HG03460 (cell line): Measurements from ENCODE around the gene MSANTD4.
"Not testable (repeated sequence)": the region's sequence is repeated elsewhere in the genome, so short reads cannot be mapped to it uniquely, and the experiment has no call there.

Experiments used
- ATAC-seq: cut with Tn5 transposase; IDR thresholded peaks from one replicate; pipeline ENCODE4 v1.9.1; 2021; ENCODE audit not compliant: unreplicated experiment

The MSANTD4 gene

GRCh38 chr11:106014620-106015019 lies 7.4 kb downstream of the MSANTD4 start:
- no peak for ATAC-seq

GRCh38 chr11:106014035-106014434 lies 8.0 kb downstream of the MSANTD4 start:
- no peak for ATAC-seq

GRCh38 chr11:106012744-106013143 lies 9.3 kb downstream of the MSANTD4 start:
- no peak for ATAC-seq

GRCh38 chr11:106011481-106011880 lies 10.6 kb downstream of the MSANTD4 start:
- ATAC-seq = no peak

- not testable (repeated sequence) for ATAC-seq
Measured at GRCh38 chr11:106003094-106003493, 18.9 kb downstream of the MSANTD4 start.

GRCh38 chr11:106001304-106002012 lies 20.6 kb downstream of the MSANTD4 start:
- ATAC-seq = no peak

GRCh38 chr11:105991888-105992287 lies 30.2 kb downstream of the MSANTD4 start:
- ATAC-seq = no peak

- ATAC-seq = no peak
Measured at GRCh38 chr11:105989124-105989523, 32.9 kb downstream of the MSANTD4 start.

GRCh38 chr11:105988197-105988596 lies 33.8 kb downstream of the MSANTD4 start:
- no peak for ATAC-seq

GRCh38 chr11:105986554-105986953 lies 35.5 kb downstream of the MSANTD4 start:
- ATAC-seq = peak; percentile 64

GRCh38 chr11:105979997-105980703 lies 41.9 kb downstream of the MSANTD4 start:
- ATAC-seq = no peak

- no peak for ATAC-seq
Measured at GRCh38 chr11:105975128-105975527, 46.9 kb downstream of the MSANTD4 start.

GRCh38 chr11:105969756-105970155 lies 52.3 kb downstream of the MSANTD4 start:
- ATAC-seq = no peak

GRCh38 chr11:105968021-105968697 lies 53.9 kb downstream of the MSANTD4 start:
- ATAC-seq = no peak

GRCh38 chr11:105960252-105961245 lies 61.5 kb downstream of the MSANTD4 start:
- no peak for ATAC-seq
